ENCODE data around the gene TTC28.

DNA sequence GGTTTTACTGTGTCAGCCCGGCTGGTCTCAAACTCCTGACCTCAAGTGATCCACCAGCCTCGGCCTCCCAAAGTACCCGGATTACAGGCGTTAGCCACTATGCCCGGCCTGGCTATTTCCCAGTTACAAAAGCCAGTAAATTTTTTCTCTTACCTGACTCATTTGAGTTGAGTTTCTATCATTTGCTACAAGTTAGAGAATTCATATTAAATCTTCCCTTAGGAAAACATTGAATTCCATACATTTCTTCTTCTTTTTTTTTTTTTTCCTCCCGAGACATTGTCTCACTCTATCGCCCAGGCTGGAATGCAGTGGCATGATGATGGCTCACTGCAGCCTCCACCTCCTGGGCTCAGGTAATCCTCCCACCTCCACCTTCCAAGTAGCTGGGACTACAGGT is 36.0 kb upstream of the TTC28 start:
- TF ChIP-seq, protein P1, sequence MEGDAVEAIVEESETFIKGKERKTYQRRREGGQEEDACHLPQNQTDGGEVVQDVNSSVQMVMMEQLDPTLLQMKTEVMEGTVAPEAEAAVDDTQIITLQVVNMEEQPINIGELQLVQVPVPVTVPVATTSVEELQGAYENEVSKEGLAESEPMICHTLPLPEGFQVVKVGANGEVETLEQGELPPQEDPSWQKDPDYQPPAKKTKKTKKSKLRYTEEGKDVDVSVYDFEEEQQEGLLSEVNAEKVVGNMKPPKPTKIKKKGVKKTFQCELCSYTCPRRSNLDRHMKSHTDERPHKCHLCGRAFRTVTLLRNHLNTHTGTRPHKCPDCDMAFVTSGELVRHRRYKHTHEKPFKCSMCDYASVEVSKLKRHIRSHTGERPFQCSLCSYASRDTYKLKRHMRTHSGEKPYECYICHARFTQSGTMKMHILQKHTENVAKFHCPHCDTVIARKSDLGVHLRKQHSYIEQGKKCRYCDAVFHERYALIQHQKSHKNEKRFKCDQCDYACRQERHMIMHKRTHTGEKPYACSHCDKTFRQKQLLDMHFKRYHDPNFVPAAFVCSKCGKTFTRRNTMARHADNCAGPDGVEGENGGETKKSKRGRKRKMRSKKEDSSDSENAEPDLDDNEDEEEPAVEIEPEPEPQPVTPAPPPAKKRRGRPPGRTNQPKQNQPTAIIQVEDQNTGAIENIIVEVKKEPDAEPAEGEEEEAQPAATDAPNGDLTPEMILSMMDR (IDR thresholded peaks at IDR 0.05), result no peak
- no peak for TF ChIP-seq POLR2A (IDR thresholded peaks at IDR 0.05)
